ENCODE data around the gene MCL1.

GRCh38 chr1:150548324-150548631 is 31.1 kb downstream of the MCL1 start:
- TF ChIP-seq EP300 (IDR thresholded peaks at IDR 0.05), result no peak
- TF ChIP-seq, protein P1, sequence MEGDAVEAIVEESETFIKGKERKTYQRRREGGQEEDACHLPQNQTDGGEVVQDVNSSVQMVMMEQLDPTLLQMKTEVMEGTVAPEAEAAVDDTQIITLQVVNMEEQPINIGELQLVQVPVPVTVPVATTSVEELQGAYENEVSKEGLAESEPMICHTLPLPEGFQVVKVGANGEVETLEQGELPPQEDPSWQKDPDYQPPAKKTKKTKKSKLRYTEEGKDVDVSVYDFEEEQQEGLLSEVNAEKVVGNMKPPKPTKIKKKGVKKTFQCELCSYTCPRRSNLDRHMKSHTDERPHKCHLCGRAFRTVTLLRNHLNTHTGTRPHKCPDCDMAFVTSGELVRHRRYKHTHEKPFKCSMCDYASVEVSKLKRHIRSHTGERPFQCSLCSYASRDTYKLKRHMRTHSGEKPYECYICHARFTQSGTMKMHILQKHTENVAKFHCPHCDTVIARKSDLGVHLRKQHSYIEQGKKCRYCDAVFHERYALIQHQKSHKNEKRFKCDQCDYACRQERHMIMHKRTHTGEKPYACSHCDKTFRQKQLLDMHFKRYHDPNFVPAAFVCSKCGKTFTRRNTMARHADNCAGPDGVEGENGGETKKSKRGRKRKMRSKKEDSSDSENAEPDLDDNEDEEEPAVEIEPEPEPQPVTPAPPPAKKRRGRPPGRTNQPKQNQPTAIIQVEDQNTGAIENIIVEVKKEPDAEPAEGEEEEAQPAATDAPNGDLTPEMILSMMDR (IDR thresholded peaks at IDR 0.05), result no peak
